Muscle of back (tissue), 13 donors: Measurements from ENCODE around the gene OXA1L. TPM values are rescaled to one million over a fixed set of nuclear protein-coding genes. Genes with fewer than 3 reads are reported as not detected.
"Not testable (repeated sequence)": the region's sequence is repeated elsewhere in the genome, so short reads cannot be mapped to it uniquely, and the experiment has no call there.

Experiments
- DNase-seq, 3 donors: peaks; one replicate each; pipeline versions ENCODE4 v3.0.0 to v3.0.0-alpha.2; 2013
- long read RNA-seq, 9 donors: transcript quantifications; one replicate each; lab custom pipeline, GENCODE V29; 2026
- polyA plus RNA-seq, 10 donors: library from polyadenylated mRNA; unstranded; fragments of 120-200 nt; gene quantifications; one replicate each; pipeline ENCODE4 v1.2.1, GENCODE V29; 2013; ENCODE audit not compliant: insufficient read length in 10 of 10

The OXA1L gene
- 100 to 1,000 TPM; 164 to 260 (median 214) TPM for polyA plus RNA-seq
- long read RNA-seq, donor 1, transcript OXA1L-201 (10 exons, 1,719 nt): major isoform, 75 of 145 reads
- long read RNA-seq, donor 1, partial matches to known transcripts: 67 of 145 reads
- long read RNA-seq, donor 1, other reads (novel, unspliced or antisense): 0 of 145 reads
- long read RNA-seq, donor 2, transcript OXA1L-201 (10 exons, 1,719 nt): major isoform, 60 of 175 reads
- long read RNA-seq, donor 2, partial matches to known transcripts: 113 of 175 reads
- long read RNA-seq, donor 2, other reads (novel, unspliced or antisense): 0 of 175 reads
- long read RNA-seq, donor 3: 0 reads
- long read RNA-seq, donor 4, transcript OXA1L-201 (10 exons, 1,719 nt): major isoform, 46 of 103 reads
- long read RNA-seq, donor 4, partial matches to known transcripts: 54 of 103 reads
- long read RNA-seq, donor 4, other reads (novel, unspliced or antisense): 0 of 103 reads
- long read RNA-seq, donor 5, transcript OXA1L-201 (10 exons, 1,719 nt): major isoform, 62 of 175 reads
- long read RNA-seq, donor 5, partial matches to known transcripts: 108 of 175 reads
- long read RNA-seq, donor 5, other reads (novel, unspliced or antisense): 0 of 175 reads
- long read RNA-seq, donor 6, transcript OXA1L-201 (10 exons, 1,719 nt): major isoform, 71 of 176 reads
- long read RNA-seq, donor 6, partial matches to known transcripts: 104 of 176 reads
- long read RNA-seq, donor 6, other reads (novel, unspliced or antisense): 0 of 176 reads
- long read RNA-seq, donor 7, transcript OXA1L-201 (10 exons, 1,719 nt): major isoform, 43 of 81 reads
- long read RNA-seq, donor 7, partial matches to known transcripts: 35 of 81 reads
- long read RNA-seq, donor 7, other reads (novel, unspliced or antisense): 0 of 81 reads
- long read RNA-seq, donor 8, transcript OXA1L-201 (10 exons, 1,719 nt): major isoform, 24 of 43 reads
- long read RNA-seq, donor 8, partial matches to known transcripts: 17 of 43 reads
- long read RNA-seq, donor 8, other reads (novel, unspliced or antisense): 0 of 43 reads
- long read RNA-seq, donor 9, partial matches to known transcripts: 5 of 7 reads
- long read RNA-seq, donor 9, other reads (novel, unspliced or antisense): 0 of 7 reads

DNA sequence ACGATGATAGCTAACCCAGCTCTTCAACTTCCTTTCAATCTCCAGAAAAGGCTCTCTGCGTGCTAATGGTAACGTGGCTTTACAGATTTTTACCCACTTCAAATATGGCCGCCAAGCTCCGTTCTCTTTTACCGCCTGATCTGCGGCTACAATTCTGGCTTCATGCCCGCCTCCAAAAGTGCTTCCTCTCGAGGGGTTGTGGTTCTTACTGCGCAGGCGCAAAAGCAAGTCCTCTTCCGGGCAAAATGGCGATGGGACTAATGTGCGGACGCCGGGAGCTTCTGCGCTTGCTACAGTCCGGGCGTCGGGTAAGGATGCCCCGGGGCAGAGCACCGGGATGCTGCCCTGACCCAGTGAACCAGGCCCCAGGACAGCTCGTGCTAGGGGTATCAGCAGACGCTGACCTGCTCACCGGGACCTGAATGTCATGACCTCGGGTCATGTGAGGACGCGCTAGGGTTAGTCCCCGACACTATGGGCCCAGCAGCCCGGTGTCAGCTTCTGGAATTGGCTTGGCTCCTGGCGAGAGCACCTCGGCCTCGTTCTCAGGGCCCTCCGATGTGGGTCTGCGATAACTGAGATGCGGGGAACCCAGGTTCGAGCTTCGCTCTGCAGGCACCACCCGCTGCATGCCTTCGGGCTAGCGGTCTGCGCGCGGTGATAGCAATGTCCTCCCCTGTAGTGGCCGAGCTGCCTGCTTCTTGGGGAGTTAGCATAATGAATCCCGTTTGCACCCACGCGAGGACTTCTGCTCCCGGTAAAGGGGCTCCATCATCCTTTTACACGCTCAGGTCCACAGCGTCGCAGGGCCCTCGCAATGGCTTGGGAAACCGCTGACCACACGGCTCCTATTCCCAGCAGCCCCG, at the start of gene OXA1L:
Gene OXA1L, plus strand, starts transcription at position 232 of the 866 bp plus-strand sequence. Its CDS starts 14 bp downstream, at position 246.
- DNase-seq: peak; percentile 98 to 99 (median 99)

DNA sequence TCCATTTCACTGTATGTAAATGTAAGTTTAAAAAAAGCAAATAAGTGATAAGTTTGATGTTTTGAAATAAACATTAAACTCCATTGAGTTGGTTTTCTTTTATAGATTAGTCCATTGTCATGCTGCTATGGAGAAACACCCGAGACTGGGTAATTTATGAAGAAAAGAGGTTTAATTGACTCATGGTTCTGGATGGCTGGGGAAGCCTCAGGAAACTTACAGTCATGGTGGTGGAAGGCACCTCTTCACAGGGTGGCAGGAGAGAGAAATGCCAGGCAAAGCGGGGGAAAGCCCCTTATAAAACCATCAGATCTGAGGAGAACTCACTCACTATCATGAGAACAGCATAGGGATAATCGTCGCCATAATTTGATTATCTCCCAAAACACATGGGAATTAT, 48.4 kb upstream of the OXA1L start:
- no peak for DNase-seq

DNA sequence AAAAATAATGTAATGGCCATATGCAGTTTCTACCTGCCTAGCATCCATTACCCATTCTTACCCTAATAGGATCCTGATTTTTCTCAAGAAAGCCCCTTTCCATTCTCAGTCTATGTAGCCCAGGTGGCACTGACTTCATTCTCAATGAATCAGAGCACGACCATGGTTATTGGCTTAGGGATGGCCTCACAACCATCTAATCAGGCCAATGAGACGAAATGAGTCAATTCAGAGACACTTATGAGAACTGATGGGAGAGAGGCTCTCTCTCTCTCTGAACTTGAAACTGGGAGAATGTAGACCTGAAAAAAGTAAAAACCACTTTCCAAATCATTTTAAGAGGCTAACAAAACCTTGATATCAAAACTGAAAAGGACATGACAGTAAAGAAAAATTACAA, 45.3 kb upstream of the OXA1L start:
- no peak for DNase-seq

DNA sequence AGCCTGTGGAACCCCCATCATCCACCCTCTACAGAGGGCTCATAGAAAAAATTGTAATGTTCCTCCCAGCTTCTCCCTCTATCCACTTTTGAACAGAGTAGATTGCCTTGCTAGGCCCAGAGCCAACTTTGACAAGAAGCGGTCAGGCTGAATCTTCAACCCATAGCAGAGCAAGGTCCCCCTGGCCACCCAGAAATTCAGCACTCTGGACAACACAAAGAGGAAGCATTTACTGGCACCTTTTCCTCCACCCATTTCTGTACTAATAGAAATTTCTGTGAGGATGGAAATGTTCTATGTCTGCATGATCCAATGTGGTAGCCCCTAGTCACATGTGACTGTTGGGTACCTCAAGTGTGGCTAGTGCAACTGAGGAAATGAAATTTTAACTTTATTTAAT, 42.7 kb upstream of the OXA1L start:
- DNase-seq: no peak

DNA sequence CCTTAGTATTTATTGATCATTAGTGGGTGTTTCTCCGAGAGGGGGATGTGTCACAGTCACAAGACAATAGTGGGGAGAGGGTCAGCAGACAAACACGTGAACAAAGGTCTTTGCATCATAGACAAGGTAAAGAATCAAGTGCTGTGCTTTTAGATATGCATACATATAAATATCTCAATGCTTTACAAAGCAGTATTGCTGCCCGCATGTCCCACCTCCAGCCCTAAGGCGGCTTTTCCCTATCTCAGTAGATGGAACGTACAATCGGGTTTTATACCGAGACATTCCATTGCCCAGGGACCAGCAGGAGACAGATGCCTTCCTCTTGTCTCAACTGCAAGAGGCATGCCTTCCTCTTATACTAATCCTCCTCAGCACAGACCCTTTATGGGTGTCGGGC, 41.6 kb upstream of the OXA1L start:
- not testable (repeated sequence) for DNase-seq

DNA sequence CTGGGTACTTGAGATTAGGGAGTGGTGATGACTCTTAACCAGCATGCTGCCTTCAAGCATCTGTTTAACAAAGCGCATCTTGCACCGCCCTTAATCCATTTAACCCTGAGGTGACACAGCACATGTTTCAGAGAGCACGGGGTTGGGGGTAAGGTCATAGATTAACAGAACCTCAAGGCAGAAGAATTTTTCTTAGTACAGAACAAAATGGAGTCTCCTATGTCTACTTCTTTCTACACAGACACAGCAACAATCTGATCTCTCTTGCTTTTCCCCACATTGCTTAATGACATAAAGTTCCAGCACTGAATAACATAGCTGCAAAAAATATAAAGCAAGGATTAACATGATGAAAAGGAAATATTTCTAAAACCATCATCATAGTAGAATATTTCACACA, 41.1 kb upstream of the OXA1L start:
- DNase-seq: not testable (repeated sequence)

DNA sequence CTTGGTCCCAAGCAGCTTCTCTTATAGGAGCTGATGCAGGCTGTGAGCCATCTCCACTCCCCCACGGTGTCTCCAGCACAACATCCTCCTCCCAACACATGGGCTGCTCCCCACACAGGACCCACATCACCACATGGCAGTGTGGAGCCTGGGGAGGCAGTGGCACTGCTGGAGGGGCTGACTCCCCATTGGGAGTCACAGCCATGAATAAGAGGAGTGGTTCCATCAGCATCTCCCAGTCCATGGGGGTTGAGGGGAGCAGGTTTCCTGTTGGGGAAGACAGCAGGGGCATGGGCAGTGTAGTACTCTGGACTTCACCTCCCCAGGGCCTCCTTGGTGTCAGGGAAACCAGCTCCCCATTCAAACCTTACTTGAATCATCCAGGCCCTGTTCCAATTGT, 40.5 kb upstream of the OXA1L start:
- DNase-seq: no peak

DNA sequence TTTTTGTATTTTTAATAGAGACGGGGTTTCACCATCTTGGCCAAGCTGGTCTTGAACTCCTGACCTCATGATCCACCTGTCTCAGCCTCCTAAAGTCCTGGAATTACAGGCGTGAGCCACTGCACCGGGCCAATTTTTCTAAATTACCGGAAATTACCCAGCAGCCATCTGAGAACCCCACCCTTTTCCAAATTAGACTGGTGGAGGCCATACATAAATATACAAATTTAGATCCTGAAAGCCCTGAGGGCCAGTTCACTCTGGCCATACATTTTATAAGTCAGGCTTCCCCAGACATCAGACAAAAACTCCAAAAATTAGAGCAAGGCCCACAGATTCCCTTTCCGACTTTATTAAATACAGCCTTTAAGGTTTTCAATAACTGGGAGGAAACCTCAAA, 34.4 kb upstream of the OXA1L start:
- not testable (repeated sequence) for DNase-seq

DNA sequence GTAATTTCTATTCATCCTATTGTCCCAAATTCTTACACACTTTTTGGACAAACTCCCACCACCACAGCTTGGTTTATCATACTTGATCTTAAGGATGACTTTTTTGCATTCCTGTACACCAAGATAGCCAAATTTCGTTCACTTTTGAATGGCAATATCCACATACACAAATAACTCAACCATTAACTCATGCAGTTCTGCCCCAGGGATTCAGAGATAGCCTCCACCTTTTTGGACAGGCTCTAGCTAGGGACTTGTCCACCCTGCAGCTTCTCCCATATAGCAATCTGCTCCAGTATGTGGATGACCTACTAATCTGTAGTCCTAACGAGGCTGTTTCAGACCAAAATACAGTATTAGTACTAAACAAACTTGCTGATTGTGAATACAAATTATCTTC, 32.7 kb upstream of the OXA1L start:
- DNase-seq: no peak

DNA sequence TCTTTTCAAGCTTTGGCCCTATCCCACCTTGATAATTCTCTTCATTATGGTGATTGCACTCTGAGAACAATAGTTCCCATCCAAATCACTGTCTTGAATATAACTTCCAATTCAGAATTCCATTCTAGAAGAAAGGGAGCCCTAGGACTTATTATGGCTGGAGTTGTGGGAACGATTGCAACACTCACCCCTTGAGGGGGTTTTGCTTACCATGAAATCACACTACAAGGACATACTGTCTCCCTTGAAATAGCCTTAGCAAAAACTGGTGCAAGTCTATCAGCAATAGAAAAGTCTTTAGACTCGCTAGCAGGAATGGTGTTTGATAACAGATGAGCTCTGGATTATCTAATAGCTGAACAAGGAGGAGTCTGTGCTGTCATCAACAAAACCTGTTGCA, 31.4 kb upstream of the OXA1L start:
- DNase-seq: no peak

DNA sequence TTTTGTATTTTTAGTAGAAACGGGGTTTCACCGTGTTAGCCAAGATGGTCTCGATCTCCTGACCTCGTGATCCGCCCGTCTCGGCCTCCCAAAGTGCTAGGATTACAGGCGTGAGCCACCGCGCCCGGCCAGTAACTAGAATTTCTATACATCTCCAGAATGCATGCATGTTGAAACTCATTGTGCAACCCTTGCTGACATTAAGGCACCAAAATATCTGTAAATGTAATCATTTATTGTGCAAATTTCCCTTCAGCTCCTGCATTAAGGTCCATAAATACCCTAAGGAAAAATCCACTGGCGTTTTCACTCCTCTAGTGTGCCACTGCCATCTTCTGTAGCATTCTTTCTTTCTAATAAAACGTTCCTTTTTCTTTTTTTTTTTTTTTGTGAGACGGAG, 30.1 kb upstream of the OXA1L start:
- DNase-seq: not testable (repeated sequence)

DNA sequence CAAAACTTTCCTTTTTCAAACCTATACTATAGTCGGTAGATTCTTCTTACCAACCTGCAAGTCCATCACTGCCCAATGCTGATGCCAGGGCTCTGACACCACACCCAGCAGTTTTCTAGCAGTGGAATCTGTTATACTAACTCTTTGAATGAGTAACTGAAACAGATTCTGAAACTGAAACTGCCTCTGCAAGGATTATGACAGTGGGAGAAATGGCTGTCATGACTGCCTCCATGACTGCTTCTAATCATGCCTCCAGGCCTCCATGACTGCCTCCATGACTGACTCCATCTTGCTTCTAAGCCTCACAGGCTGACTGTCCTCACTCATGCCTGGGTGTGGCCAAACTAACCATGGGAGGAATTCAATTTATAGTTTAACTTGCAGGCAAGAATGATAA, 29.4 kb upstream of the OXA1L start:
- DNase-seq: no peak

DNA sequence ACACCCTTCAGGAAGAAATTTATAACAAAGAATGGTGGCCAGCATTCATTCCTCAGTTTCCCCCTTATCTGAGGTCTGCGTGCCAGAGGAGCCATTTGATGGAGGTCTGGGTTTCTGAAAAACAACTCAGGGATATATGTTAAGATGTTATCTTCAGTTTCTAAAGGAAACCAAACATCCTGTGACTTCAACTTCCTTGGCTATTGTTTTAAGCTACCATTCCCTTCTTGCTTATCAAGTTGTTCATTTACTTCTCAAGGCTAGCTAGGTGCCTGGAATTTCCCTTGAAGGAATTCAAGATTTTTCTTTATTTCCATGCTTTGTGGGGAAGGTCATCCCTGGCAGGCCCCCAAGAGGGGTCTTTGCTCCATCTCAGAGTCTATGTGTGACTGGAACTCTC, 27.1 kb upstream of the OXA1L start:
- DNase-seq: no peak

DNA sequence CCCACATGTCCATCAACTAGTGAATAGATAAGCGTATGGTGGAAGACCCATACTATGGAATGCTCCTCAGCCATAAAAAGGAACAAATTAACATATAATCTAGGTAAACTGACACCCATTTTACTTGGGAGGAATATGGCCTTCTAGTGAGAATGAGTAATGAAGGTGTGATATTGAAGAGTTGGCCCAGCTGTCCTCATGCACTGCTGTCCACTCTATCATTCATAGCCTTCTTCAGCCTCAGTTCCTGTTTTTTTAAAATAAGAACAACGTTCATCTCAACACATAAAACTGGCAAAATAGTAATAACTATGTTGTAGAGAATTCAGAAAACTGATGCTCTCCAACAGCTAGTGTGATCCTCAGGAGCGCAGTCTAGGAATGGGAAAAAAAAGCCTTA, 26.5 kb upstream of the OXA1L start:
- DNase-seq: no peak

DNA sequence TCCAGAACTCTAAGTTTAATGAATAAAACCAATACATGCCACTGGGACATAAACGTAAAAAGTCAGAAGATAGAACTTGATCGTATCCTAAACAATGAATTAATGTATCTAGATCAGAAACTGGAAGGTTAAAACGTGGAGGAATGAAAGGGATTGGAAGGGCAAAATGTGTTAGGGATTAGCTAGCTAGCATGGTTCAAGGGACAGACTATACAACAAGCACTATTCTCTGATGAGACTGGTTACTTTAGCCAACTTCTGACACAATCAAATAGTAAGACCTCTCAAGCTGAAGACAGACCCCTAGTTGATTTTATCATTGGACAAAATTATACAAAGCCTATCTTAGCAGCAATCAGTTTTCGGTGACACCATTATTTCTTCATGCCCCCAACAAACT, 18.7 kb upstream of the OXA1L start:
- no peak for DNase-seq

DNA sequence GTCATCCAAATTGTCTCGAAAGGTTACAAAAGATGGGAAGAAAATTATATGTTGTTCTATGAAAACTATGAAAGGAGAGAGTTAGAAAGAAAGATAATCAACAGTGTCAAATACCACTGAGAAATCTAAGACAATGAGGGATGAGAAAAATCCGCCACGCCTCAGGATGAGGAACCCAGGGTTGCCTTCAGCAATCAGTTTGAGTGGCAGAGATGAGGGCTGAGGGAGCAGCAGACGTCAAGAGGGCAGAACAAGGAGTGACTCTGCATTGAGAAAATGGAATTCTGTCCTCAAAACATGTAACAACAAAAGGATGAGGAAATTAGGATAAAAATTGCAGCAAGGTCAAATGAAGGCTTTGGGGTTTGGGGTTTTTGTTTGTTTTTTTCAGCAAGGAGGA, 18.3 kb upstream of the OXA1L start:
- DNase-seq: no peak

DNA sequence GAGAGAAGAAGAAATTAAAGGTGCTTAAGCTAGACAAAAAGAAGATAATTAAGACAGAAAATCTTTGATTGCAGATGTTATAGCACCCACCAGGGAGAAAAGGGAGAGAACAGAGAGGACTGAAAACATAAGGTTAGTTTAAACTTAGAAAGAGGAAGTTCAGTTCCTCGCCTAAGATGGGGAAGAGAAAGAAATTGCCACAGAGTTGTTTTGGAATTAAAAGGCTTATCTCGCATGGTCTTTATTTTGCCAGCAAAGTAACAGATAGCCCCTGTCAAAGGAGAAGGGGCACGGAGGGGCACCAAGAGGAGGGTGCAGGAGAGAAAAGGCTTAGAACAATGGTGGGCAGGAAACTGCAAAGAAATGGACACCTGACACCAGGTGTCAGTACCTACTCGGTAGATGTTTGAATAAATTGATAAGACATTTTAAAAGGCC, 17.8 kb upstream of the OXA1L start:
- DNase-seq: no peak

DNA sequence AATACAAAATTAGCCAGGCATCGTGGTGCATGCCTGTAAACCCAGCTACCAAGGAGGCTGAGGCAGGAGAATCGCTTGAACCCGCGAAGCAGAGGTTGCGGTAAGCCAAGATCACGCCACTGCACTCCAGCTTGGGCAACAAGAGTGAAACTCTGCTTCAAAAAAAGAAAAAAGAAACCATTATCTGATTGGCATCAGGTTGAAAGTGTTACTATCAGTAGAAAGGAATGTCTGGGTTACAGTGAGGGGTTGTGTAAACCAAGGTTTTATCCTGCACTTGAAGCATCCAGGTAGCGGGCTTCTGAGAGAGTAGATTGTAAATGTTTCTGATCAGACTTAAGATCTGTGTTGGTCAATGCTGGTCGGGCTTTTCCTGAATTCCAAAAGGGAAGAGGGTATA, 14.1 kb upstream of the OXA1L start:
- DNase-seq: no peak

DNA sequence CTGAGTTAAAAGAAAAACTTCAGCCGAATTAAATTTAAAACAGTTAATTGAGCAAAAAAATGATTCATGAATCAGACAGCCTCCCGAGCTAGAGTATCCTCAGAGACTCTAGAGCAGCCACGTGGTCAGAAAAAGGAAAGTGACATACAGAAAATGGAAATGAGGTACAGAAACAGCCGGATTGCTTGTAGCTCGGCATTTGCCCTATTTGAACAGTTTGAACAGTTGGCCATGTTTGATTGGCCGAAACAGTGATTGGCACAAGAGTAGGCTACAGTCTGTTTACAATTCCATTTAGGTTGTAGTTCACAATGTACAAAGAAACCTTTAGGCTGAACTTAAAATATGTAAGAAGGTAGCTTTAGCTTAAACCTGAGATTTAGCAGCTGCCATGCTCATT, 12.9 kb upstream of the OXA1L start:
- no peak for DNase-seq

DNA sequence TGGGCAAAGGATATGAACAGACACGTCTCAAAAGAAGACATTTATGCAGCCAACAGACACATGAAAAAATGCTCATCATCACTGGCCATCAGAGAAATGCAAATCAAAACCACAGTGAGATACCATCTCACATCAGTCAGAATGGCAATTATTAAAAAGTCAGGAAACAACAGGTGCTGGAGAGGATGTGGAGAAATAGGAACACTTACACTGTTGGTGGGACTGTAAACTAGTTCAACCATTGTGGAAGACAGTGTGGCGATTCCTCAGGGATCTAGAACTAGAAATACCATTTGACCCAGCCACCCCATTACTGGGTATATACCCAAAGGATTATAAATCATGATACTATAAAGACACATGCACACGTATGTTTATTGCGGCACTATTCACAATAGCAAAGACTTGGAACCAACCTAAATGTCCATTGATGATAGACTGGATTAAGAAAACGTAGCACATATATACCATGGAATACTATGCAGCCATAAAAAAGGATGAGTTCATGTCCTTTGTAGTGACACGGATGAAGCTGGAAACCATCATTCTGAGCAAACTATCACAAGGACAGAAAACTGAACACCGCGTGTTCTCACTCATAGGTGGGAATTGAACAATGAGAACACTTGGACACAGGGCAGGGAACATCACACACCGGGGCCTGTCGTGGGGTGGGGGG, 8.4 kb upstream of the OXA1L start:
- DNase-seq: not testable (repeated sequence)

DNA sequence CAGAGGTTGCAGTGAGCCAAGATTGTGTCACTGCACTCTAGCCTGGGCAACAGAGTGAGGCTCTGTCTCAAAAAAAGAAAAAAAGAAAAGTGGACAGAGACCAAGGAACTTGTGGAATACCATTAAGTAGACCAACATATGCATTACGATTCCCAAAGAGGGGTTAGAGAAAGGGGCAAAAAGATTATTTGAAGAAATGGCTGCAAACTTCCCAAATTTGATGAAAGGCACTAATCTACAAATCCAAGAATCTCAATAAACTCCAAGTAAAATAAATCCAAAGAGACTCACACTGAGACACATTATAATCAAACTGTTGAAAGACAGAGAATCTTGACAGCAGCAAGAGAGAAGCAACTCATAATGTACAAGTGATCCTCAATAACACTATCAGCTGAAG, 4.8 kb upstream of the OXA1L start:
- DNase-seq: no peak
